ENCODE measurements around the gene LIN52. TPM values are rescaled to one million over a fixed set of nuclear protein-coding genes. Genes with fewer than 3 reads are reported as not detected.

LIN52 gene
- total and polyA plus RNA-seq, 2 experiments from 2014 or later, result 8.6 to 10.8 TPM

DNA sequence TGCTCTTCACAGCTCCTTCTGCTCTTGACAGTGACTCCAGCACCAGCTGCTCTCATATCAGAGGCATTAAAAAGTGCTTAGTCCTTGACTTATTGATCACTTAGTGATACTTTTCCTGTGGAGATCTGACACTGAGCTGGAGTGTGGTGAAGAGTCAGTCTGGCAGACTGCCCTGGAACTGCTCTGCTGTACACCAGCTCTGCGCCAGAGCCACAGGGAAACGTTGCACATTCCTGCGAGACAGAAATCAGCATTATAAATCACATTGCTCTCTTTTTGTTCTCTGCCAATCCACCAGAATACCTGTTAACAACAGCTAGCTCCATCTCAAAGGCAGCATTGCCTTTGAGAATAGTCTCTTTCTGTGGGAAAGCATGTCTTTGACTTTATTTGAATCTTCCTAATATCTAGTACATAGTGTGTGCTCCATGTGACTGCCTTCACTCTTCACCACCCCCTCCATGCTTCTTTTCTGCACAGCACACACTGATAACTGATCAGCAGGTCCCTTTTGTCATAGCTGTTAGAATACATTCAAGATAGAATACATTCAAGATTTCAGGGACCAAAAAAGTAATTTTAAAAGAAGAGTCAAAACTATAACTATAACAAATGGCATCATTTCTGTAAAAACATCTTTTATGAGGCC lies 106.3 kb downstream of the LIN52 start:
- no peak for TF ChIP-seq CREB1 (CRISPR knock-in tag; IDR thresholded peaks at IDR 0.05; ENCODE audit: low read depth)
- no peak for TF ChIP-seq ZNF462 (CRISPR knock-in tag; IDR thresholded peaks at IDR 0.05)
- no peak for TF ChIP-seq REST (IDR thresholded peaks at IDR 0.05; ENCODE audit: unreplicated experiment)
- TF ChIP-seq, protein P1, sequence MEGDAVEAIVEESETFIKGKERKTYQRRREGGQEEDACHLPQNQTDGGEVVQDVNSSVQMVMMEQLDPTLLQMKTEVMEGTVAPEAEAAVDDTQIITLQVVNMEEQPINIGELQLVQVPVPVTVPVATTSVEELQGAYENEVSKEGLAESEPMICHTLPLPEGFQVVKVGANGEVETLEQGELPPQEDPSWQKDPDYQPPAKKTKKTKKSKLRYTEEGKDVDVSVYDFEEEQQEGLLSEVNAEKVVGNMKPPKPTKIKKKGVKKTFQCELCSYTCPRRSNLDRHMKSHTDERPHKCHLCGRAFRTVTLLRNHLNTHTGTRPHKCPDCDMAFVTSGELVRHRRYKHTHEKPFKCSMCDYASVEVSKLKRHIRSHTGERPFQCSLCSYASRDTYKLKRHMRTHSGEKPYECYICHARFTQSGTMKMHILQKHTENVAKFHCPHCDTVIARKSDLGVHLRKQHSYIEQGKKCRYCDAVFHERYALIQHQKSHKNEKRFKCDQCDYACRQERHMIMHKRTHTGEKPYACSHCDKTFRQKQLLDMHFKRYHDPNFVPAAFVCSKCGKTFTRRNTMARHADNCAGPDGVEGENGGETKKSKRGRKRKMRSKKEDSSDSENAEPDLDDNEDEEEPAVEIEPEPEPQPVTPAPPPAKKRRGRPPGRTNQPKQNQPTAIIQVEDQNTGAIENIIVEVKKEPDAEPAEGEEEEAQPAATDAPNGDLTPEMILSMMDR (conservative IDR thresholded peaks at IDR 0.05; ENCODE audit: low read depth in 2 of 2), result no peak
- no peak for TF ChIP-seq EZH2 (IDR thresholded peaks at IDR 0.05; ENCODE audit: low read depth, unreplicated experiment)
- no peak for TF ChIP-seq NANOG (IDR thresholded peaks at IDR 0.05; ENCODE audit: borderline replicate concordance)
- TF ChIP-seq POLR2AphosphoS5 (IDR thresholded peaks at IDR 0.05; ENCODE audit: low read depth), result no peak
- no peak for TF ChIP-seq EZH2phosphoT487 (IDR thresholded peaks at IDR 0.05; ENCODE audit: unreplicated experiment)
- no peak for TF ChIP-seq ZNF331 (CRISPR knock-in tag; IDR thresholded peaks at IDR 0.05; ENCODE audit: low read depth)
- no peak for TF ChIP-seq STAT1 (IDR thresholded peaks at IDR 0.05; ENCODE audit: unreplicated experiment)
- TF ChIP-seq JUNB (IDR thresholded peaks at IDR 0.05; ENCODE audit: unreplicated experiment), result no peak
- TF ChIP-seq ZNF114 (CRISPR knock-in tag; IDR thresholded peaks at IDR 0.05), result no peak
- TF ChIP-seq, protein P2, sequence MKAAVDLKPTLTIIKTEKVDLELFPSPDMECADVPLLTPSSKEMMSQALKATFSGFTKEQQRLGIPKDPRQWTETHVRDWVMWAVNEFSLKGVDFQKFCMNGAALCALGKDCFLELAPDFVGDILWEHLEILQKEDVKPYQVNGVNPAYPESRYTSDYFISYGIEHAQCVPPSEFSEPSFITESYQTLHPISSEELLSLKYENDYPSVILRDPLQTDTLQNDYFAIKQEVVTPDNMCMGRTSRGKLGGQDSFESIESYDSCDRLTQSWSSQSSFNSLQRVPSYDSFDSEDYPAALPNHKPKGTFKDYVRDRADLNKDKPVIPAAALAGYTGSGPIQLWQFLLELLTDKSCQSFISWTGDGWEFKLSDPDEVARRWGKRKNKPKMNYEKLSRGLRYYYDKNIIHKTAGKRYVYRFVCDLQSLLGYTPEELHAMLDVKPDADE (IDR thresholded peaks at IDR 0.05), result no peak
- Mint-ChIP-seq H3K27ac (no peak overlapping the region), H3K4me3 (no peak overlapping the region), H3K36me3 (ENCODE audit: low read depth) (no peaks in the 10 kb centered on the region), H3K9me3 (no peaks in the 10 kb centered on the region), H3K27me3 (ENCODE audit: insufficient read depth, low read depth, poor library complexity) (peaks cover 4% of the 10 kb centered on the region), H3K4me1 (no peaks in the 10 kb centered on the region)
- DNase-seq (ENCODE audit: low spot score) (no peak), ATAC-seq (no peak)
- H3K27ac ChIP-seq (ENCODE audit: low read depth), result no peak overlapping the region
- H3K4me3 ChIP-seq, result no peak overlapping the region
- no peaks in the 10 kb centered on the region for H3K9me2 ChIP-seq (ENCODE audit: insufficient read depth)
- no peaks in the 10 kb centered on the region for H3K4me1 ChIP-seq (ENCODE audit: insufficient read depth)
- no peaks in the 10 kb centered on the region for H3K27me3 ChIP-seq (ENCODE audit: insufficient read depth)
- H3K4me2 ChIP-seq, result no peak overlapping the region
- no peaks in the 10 kb centered on the region for H3K79me2 ChIP-seq (replicated peaks; ENCODE audit: insufficient read depth)
- no peaks in the 10 kb centered on the region for H3F3A ChIP-seq (replicated peaks; ENCODE audit: low read depth)
- H4K20me1 ChIP-seq (replicated peaks; ENCODE audit: insufficient read depth), result no peaks in the 10 kb centered on the region
- H3K36me3 ChIP-seq (ENCODE audit: insufficient read depth), result no peaks in the 10 kb centered on the region
- H2AFZ ChIP-seq, result no peak overlapping the region

Measured in GM23338 (cell line).